Activated CD4-positive, CD25-positive, alpha-beta regulatory T cell (primary cell): ENCODE data around the gene HAND1.
"Not testable (repeated sequence)": the region's sequence is repeated elsewhere in the genome, so short reads cannot be mapped to it uniquely, and the experiment has no call there.

Experiments used
- DNase-seq, 4 experiments: peaks; one replicate each; lab custom pipeline; 2025; lab: John Stamatoyannopoulos, UW

Gene HAND1

DNA sequence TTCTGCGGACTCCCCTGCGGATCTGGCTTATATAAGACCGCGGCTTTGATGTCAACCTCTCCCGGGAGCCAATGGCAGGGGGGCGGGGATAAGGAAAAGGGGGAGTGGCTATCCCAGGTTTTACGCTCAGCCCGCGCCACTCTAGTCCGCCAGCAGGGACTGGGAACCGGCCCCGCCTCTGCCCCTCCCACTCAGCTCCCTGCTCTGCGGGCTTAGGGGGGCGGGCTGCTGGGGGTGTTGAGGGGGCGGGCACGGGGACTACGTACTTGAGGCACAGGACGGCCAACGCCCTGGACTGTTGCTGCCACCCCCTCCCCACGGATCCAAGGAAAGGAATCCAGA, at the start of gene HAND1:
Gene HAND1, minus strand, starts transcription at position 4 of the 342 bp plus-strand sequence. CDS start 219 bp downstream, outside the sequence.
- DNase-seq = no peak

DNA sequence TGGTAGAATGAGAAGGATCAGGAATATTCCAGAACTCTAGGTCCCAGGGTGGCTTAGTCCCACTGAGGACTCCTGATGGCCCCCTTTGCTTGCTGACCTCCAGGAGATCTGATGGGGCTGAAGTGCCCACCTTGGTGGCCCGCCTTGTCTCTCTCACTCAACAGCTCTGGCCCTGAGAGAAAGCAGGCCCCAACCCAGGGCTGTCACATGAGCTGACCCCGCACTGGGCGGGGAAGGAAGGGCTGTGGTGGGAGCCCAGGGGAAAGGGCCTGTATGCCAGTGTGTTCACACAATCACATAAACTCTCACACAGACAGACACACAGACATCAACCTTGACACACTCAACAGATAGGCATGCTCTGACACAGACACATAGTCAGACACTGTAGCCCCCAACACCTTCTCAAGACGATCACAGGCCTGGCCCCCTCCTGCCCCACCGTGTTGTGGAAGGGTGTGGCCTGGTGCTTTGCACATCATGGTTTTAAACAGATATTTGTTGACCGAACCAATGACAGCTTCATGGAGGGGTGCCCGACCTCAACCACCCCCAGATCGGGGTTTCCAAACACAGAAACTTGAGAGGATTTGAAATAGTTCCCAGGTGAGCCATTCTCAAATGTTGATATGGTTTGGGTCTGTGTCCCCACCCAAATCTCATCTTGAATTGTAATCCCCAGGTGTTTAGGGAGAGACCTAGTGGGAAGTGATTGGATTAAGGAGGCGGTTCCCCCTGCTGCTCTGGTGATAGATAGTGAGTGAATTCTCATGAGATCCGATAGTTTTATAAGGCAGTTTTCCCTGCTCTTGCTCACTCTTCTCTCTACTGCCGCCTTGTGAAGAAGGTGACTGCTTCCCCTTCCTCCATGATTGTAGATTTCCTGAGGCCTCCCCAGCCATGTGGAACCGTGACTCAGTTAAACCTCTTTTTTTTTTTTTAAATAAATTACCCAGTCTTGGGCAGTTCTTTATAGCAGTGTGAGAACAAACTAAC, 48.5 kb upstream of the HAND1 start:
- DNase-seq = no peak

DNA sequence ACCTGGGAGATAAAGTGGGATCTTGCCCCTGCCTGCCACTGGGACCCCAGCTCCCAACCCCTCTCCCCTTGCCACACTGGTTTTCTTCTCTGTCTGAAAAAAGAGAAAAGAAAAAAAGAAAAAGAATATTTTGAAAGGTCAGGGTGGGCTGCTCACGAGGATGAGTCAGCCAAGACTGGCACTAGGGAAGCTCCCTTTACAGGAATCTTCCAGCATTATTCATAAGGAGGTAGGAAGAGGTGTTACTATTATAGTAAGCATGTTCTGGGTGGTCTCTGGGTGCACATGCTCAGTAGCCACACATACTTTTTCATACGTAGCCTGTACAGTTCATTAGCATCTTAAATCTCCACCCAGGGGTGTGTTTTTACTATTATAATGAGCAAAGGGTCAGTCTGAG, 46.8 kb upstream of the HAND1 start:
- DNase-seq = no peak

DNA sequence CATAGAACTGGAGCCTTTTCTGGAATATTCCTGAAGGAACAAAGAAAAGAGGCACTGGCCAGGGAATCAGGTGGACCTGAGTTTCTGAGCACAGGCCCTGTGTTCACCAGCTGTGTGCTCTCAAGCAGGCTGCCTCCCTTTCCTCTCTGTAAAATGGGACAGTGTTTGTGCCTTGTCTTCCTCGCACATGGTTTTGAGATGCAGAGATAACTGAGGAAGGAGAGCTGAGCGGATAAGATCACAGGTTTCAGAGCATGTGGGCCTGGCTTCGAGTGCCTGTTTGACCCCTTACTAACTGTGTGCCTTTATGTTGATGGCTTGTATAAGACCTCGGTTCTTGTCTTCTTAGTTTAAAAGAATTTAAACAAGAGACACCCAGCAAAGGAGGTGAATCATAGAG, 46.2 kb upstream of the HAND1 start:
- no peak for DNase-seq

DNA sequence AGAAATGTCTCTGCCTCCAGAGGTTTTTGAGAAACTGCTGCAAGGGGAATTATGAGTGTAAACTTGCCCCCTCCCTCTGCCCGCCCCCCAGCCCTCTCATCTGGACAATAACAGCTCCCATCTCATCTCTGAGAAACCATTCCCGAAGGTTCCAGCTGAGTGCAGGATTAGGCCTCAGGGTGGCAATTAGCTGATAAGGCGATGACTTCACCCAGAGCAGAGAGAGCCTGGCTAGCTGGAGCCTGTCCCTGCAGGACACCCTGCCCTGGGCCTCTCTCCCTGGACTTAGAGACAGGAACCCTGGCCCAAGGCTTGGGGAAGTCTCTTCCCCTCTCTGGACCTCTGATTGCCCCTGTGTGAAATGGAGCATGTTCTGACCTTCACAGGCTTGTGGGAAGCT, 45.7 kb upstream of the HAND1 start:
- DNase-seq = no peak

DNA sequence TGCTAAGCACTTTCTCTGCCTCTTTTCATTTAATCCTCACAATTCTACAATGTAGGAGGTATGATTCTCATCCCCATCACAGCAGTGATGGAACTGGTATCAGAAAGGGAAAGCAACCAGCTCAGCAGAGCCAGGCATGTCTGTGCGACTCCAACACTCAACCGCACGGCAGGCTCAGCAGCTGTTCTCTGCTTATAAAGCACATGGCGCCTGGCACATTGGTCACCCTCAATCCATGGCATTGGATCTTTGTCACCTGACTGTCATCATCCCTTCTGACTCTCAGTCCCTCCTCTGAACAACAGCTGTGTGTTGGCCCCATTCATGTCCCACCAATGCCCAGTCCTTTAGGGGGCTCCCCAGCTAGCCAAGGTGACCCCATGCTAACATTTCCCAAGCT, 45.1 kb upstream of the HAND1 start:
- no peak for DNase-seq

DNA sequence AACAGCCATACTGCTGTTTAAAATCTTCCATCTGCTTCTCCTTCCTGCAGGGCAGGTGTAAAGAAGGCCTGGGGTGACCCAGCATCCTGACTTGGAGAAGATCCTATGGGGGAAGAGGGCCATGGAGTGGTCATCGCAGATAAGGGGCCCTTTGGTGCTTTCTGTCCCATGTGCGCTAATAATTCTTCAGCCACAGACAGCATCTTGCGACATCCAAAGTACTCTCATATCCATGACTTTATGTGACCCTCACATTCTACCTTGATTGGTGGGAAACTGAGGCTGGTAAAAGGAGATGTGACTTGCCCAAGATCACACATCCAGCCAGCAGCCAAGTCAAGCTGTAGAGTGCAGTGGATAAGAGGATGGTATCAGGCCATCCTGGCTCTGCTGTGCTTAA, 44.3 kb upstream of the HAND1 start:
- DNase-seq = no peak

DNA sequence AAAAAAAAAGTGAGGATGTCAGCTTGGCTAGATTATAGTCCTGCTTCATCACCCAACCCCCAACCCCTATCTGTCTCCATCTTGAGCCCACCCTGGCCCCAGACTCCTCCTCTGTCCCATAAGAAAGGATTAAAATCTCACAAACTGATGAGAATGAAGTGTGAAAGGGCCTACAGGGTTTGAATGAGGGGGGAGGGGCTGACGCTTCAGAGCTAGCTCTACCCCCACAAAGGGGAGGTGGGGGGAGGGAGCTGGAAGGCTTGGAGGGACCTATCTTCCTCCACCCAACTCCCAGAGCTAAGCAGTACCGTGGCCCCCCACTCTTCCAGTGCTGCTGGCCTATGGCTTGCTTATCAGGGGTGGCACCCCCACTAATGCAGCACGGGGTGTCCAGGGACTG, 43.7 kb upstream of the HAND1 start:
- DNase-seq = no peak

DNA sequence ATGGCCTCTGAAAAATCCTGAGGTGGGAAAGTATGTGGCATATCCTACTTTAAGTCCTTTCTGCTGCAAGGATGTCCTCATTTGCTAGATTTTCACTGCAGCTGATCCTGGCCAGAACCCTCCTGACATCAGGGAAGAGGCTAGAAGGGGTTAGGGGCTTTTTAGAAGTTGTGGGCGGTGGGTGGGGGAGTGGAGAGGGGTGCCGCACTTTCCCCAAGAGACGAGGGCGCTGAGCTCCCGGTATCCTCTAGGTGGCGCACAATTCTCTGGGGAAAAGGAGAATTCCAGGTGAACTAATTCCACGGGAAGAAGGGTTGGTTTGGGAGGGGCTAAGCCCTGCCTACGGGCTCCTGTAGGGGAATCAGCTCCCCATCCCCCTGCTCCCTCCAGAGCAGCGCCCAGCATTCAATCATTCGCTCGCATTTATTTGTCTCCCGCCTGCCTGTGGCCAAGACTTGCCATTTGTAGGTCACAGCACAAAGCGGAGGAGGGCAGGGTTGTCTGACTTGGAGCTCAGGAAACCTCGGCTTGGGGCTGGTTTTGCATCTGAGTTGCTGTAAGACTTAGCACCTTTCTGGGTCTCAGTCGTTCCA, 42.9 kb upstream of the HAND1 start:
- no peak for DNase-seq

DNA sequence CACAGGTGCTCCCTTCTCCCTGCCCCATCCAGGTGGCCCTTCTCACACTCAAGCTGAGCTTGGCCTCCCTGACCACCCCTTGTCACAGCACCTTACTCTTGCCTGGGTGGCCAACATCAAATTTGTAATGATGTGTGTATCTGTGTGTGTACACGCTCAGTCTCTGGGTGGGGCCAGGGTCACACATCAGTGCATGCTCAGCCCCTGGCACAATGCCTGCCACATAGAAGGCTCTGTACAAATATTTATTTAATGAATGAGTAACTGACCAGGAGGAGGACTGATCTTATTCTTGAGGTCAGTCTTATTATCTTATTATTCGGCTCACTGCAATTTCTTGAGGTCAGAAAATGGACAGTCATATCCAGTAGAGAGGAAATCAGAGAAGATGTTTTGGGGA, 41.3 kb upstream of the HAND1 start:
- DNase-seq = no peak

DNA sequence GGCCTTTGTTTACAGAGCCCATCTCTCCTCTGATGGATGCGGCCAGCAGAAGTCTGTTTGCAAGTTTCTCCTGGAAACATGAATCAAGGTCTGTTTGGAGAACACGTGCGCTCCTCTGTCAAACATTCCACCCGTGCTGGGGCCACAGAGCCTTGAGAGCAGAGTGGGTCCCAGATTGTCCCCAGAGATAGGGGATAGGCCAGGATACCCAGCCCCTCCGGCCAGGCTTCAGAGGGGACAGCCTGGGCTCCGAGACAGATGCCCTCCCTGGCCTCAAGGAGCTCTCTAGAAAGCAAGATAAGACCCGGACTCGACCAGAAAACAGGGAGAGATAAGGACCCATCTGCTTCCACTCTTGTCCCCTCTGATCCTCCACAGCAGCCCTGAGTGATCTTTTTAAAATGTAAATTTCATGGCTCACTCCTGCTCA, 40.4 kb upstream of the HAND1 start:
- no peak for DNase-seq

DNA sequence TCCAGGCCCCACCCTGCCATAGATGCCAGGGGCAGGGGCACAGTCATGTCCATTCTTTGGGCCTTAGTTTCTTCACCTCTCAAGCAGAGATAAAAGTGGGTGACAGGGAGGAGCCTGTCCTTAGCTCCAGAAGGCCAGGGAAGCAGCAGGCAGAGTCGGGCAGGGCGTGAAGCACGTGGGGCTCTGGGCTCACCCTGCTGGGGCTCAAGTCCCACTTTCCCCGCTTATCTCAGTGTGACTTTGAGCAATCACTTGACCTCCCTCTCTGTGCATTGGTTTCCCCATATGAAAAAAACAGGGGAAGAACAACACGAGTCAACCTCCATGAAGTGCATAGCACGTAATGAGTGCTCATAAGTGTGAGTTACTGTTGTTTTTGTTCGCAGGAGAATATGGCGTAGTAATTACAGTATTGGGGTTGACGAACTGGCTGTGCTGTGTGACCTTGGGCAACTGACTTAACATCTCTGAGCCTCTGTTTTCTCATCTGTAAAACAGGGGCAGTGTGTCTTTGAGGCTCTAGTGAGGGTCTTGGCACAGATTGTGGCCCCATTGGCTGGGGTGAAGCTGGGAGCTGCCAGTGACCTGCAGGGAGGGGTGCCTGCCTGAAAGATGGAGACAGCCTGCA, 39.9 kb upstream of the HAND1 start:
- no peak for DNase-seq

DNA sequence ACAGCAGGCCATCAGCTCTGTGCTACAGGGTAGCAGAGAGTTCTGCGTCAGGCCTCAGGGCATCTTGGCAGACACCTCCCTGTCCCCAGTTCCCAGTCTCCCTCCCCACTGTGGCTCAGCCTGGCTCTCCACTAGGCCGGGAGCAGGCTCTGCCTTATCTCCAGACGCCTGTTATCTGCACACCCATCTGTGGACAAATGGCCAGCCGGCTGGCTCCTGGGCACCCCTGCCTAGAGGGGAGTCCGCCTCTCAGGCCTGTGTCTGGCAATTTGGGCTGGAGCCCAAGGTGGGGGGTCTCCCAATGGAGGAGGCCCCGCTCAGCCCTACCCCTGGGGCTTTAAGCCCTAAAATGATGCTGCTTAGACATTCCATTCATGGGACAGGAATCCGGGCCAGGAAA, 39.2 kb upstream of the HAND1 start:
- no peak for DNase-seq

DNA sequence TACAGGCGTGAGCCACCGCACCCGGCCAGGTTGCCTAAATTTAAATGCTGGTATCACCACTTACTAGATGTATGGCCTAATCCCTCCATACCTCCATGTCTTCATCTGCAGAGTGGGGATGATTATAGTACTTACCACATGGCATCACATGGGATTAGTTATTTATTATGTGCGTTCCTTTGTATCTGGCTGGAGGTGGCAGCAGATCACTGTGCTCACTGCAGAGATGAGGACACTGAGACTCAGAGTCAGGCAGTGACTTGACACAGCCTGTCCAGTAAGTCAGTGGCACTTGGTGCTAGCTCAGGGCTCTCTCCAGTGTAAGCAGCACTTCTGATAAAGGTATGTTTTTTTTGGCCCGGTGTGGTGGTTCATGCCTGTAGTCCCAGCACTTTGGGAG, 38.4 kb upstream of the HAND1 start:
- no peak for DNase-seq

DNA sequence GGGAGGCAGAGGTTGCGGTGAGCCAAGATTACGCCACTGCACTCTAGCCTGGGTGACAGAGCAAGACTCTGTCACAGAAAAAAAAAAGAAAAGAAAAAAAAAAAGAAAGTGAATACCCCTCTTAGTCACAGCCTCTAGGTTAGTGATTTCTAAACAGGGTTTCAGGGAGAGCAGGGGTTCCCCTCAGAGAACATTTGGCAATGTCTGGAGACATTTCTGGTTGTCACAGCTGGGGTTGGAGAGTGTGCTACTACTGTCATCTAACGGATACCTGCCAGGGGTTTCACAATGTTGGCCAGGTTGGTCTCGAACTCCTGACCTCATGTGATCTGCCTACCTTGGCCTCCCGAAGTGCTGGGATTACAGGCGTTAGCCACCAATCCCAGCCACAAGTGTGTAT, 37.5 kb upstream of the HAND1 start:
- DNase-seq = not testable (repeated sequence)

DNA sequence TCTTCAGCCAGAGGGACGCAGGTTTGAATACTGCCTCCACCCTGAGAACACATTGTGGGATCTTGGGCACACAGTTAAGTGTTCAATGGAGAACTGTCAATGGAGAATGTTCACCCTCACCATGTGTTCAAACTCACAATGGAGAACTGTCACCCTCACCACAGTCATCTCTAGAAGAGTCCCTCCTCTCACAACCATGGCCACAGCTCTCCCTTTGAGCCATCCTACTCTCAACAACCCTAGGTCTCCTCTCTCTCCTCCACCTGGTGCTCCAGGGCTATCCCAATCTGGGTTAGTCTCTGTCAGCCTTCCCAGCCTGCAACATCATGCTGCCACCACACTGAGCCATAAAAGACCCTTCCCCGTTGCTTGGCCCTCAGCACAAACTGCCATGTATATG, 36.3 kb upstream of the HAND1 start:
- no peak for DNase-seq

DNA sequence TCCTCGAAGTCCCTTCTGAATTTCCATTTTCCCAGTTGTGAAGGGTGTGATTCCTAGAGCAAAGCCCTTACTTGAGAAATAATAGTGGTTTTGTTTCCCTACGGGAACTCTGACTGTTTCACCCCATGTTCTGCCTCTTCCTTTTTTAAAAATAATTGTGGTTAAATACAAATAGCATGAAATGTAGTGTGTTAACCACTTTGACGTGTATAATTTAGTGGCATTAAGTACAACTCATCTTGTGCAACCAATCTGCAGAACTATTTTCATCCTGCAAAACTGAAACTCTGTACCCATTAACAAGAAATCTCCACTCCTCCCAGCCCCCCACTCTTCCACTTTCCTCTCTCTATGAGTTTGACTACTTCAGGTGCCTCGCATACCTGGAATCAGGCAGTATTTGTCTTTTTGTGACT, 35.6 kb upstream of the HAND1 start:
- no peak for DNase-seq

DNA sequence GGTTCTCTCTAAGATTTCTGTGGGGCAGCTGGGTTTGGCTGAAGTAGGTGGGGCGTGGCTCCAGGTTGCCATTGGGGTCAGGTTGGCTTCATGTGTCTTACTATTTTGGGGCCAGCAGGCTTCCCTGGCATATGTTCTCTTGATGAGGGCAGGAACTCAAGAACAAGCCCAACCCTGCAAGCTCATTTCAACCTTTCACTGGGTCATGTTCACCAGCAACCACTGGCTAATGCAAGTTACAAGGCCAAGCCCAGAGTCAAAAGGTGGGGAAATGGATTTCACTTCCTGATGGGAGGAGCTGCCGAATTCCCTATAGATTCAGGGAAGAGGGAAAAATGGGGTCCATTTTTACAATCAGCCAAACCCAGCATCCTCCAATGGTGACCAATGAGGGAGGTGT, 34.0 kb upstream of the HAND1 start:
- no peak for DNase-seq

DNA sequence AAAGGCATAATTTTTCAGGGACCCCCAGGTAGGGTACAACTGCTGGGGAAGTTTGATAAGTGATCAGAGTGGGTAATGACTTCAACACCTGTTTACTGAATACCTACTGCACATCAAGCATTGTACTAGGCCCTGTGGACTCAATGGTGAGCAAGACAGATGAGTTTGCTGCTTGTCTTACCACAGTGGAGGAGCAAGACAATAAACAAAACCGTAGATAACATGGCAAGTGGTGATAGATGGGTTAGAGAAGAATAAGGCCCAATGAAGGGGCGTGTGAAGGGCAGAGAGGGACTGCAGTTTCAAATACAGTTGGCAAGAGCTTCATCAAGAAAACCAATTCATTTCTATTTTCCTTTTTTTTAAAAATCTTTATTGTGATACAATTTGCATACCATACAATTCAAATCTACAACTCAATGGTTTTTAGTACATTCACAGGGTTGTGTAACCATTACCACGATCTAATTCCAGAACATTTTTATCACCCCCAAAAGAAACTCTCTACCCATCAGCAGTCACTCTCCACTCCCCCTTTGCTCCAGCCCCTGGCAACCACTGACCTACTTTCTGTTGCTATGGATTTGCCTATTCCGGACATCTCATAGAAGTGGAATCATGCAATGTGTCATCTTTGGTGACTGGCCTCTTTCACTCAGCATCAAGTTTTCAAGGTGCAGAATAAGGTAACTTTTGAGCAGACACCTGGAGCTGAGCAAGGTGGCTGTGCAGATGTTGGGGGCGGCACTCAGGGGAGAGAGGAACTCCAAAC, 31.9 kb upstream of the HAND1 start:
- no peak for DNase-seq

DNA sequence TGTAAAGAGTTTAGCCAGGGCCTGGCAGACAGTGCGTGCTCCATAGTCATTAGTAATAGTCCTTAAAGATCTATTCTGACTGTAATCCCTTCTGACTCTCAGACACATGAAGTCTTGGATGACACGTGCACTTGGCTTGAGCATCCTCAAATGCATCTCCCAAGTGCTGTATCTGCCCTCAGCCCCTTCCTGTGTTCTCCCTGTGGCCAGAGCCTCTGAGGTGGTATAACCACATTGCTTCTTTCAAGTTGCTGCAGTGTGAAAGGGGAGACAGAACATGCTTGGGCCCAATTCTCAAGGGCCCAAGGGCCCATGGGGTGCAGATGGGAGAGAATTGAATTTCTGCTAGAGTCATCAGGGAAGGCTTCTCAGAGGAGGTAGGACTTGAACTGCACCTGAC, 30.1 kb upstream of the HAND1 start:
- no peak for DNase-seq

DNA sequence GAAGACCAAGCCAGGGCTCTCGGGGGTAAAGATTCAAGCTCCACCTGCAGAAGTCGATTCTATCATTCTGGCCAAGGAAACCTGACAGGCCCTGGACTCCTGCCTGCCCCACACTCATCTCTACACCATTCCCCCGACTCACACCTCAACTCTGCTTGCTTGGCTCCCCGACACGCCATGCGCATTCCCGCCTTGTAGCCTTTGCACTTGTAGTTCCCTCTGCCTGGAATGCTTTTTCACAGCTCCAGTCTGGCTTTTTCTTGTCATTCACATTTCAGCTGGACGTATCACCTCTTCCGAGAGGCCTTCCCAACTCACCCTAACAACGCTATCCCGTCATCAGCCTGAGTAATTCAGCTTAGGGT, 28.7 kb upstream of the HAND1 start:
- DNase-seq = no peak

DNA sequence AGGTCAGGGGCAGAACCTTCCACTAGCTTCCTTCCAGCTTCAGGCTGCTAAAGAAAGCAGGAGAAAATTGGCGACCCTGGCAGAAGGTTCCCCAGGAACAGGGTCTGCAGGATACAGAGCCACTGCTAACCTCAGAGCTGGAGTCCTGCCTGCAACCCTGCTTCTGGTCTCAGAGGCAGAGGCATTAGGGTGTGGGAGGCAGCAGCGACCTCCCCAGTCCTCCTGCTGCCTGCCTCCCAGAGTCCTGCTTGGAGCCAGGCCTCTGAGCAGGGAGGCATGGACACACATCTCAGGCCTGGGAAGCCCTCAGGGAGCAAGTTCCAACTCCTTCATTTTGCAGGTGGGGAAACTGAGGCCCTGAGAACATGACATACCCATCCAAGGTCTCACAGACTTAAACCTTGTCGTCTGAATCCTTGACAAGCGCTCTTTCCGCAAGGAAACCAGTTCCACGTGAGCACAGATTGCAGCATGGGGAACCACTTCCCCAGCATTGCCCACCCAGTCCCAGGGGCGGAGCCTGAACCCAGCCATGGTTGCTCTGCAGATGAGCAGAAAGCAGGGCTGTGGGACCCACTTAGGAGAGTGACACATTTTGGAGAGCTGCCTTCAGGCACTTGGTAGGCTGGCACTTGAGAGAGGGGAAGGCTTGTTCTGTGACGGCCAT, 28.2 kb upstream of the HAND1 start:
- no peak for DNase-seq
